CD4-positive, alpha-beta T cell treated with Interferon alpha-2 for 1 hour (primary cell): ENCODE measurements around the gene ZNF189.
"Not testable (repeated sequence)": the region's sequence is repeated elsewhere in the genome, so short reads cannot be mapped to it uniquely, and the experiment has no call there.

Experiments used
- DNase-seq, 2 donors: peaks; one replicate each; pipeline ENCODE4 v3.0.0-alpha.2; 2020 to 2022

ZNF189 gene

DNA sequence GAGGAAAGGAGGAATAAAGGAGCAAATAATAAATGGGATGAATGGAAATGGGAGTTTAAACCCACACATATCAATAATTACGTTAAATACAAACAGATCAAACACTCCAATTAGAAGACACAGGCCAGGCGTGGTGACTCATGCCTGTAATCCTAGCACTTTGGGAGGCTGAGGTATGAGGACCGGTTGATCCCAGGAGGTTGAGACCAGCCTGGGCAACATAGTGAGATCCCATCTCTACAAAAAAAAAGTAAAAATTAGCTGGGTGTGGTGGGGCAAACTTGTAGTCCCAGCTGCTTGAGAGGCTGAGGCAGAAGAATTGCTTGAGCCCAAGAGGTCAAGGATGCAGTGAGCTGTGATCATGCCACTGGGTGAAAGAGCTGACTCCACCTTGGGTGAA is 17.5 kb upstream of the ZNF189 start:
- DNase-seq, result no peak

DNA sequence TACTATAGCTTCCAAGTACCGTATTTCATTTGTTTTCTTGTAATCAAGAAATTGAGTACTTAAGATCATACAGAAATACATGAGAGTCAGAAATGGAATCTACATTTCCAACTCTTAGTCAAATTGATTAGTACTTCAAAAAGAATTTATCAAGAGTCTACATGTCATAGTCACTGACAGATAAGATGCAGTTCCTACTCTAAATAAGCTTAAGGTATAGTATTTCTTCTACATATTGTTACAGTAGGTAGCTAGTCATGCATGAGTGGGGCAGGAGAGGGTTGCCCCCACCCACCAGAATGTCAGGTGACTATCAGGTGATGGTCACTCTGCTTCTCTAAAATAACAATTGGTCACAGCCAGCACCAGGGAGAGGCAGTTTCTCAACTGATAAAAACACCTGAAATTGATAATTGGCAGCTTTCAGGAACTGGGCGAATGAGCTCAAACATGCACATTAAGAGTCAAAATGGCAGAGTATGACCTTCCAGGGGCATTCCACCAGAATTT is 16.8 kb upstream of the ZNF189 start:
- no peak for DNase-seq

DNA sequence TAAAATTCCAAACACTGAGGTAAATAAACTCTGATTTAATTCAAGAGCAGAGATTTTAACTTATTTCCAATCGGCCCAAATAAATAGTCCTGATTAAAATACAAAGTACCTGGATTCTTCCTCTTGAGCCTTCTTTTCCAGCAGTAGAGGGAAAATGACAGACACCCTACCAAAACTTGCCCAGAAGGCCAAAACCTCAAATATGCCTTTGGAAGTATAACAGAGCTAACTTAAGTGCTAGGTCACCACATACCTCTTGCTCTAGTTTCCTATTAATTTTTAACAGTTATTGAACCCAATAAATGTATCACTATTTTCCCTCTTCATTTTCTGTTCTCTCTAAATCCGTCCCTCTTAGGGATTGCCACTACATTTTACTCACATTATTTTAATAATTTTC is 15.3 kb upstream of the ZNF189 start:
- no peak for DNase-seq

DNA sequence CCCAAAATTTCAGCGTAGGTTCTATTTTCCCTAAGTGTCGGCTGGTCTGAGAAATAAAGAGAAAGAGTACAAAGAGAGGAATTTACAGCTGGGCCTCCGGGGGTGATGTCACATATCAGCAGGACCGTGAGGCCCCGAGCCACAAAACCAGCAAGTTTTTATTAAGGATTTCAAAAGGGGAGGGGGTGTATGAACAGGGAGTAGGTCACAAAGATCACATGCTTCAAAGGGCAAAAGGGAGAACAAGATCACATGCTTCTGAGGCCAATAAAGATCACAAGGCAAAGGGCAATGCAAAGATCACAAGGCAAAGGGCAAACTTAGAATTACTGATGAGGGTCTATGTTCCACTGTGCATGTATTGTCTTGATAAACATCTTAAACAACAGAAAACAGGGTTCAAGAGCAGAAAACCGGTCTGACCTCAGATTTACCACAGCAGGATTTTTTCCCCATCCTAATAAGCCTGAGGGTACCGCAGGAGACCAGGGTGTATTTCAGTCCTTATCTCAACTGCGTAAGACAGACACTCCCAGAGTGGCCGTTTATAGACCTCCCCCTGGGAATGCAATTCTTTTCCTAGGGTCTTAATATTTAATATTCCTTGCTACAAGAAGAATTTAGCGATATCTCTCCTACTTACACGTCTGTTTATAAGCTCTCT is 13.6 kb upstream of the ZNF189 start, which contains the start of gene BAAT:
TSS of gene BAAT (minus strand) at position 134 of the 664 bp plus-strand sequence. CDS start 13,602 bp downstream, outside the sequence.
- not testable (repeated sequence) for DNase-seq

DNA sequence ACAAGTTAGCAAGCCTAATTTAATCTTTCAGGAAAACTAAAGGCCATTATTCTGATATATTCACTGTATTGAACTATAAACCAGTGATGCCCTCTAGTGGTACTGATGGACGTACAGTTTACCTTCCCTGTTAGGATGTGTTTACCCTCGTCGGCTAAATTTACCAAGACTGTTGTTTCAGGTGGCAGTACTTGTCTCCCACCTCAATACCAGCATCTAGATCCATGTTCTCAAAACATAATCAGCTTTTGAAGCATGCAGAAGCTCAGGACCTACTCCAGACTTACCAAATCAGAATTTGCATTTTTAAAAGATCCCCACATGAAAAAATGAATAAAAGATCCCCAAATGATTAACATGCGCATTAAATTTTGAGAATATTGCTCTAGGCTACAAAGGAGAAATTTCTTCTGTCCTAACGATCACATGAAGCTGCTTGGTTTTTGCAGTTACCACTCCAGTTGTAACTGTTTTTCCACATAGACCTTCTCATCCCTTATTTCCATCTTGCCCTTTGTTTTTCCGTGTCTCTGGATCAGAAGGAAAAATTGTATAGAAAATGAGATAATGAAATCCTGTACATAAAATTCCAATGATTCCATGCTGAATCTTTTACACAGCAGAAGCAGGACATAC is 10.7 kb upstream of the ZNF189 start:
- peak in 1 of 2 donors; percentile 56 for DNase-seq

DNA sequence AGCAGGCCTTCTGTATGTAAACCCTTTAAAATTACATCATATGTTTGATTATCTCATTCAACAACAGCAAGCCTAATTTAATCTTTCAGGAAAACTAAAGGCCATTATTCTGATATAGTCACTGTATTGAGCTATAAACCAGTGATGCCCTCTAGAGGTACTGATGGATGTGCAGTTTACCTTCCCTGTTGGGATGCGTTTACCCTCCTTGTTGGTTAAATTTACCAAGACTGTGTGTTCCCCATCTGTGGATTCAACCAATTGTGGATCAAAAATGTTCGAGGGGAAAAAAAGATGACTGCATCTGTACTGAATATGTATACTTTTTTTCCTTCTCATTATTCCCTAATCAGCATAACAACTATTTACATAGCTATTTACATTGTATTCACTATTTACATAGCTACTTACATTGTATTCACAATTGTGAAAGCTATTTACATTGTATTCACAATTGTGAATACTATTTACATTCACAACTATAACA is 10.1 kb upstream of the ZNF189 start:
- DNase-seq, result no peak

DNA sequence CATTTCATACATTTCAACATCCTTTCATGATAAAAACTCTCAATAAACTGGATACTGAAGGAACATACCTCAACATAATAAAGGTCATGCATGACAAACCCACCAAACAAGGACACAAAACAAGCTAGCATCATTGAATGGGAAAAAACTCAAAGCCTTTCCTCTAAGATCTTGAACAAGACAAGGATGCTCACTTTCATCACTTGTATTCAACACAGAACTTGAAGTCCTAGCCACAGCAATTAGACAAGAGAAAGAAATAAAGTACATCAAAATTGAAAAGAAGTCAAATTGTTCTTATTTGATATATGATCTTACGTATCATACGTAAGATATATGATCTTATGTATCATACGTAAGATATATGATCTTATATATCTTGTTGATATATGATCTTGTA is 5.5 kb upstream of the ZNF189 start:
- no peak for DNase-seq

DNA sequence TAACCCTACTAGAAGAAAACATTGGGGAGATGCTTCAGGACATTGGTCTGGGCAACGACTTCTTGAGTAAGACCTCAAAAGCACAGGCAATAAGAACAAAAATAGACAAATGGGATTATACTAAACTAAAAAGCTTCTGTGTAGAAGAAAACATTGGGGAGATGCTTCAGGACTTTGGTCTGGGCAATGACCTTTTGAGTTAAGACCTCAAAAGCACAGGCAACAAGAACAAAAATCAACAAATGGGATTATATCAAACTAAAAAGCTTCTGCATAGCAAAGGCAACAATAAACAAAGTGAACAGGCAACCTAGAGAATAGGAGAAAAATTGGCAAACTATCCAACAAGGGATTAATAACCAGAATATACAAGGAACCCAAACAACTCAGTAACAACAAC is 4.0 kb upstream of the ZNF189 start:
- no peak for DNase-seq

DNA sequence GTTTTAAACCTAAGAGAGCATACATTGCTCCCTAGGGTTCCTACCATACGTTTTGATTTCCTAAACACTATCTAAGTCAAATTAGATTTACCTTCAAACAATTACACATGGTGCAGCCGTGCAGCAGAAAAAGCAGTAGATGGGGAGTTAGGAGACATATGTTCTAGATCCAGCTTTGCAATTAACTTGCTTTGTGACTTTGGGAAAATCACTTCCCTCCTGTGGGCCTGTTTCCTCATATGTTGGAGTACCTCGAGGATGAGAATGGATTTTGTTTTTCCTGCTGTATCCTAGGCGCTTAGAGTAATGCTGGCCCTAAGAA is 944 bp upstream of the ZNF189 start:
- DNase-seq, result no peak

DNA sequence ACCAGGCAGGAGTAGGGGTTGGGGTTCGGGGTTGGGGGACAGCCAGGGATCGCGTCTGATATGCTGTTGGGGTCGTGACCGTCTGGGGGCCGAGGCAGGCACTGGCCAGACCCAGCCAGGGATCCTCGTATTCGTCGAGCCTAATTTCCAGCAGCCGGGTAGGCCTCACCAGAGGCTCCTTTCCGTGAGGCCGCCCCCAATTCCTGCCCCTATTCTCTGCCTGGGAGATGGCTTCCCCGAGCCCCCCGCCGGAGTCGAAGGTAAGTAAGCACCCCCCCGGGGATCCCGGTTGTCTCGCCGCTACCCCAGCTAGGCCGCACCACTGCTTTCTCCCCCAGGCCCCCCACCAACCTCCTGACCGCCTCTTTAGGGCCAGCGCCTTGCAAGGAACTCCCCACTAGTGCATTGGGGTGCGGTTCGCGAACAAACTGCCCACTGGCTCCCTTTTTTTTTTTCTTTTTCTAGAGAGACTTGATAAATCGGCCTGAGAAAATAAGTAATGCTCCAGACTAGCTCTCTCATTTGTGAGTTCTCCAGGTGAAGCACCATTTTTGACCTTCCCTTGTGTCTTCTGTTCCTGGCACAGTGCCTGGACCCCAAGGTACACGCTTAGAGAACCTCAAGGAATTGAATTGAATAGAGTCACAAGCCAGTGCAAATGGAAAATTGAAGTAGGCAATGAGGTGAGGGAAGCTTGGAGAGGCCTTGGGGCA is 435 bp downstream of the ZNF189 start:
- DNase-seq, result no peak

DNA sequence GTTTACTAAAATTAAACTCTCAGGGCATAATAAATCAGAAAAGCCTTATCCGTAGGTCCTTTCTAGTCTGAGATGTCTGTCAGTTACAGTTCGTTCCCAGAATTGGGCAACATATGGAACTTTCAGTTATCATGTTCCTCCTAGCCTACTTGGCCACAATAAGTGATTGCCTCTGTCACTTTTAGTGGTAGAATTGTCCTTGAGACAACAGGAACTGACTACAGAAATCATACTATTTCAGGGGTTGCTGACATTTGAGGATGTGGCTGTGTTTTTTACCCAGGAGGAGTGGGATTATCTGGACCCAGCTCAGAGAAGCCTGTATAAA is 956 bp downstream of the ZNF189 start:
- DNase-seq, result no peak

DNA sequence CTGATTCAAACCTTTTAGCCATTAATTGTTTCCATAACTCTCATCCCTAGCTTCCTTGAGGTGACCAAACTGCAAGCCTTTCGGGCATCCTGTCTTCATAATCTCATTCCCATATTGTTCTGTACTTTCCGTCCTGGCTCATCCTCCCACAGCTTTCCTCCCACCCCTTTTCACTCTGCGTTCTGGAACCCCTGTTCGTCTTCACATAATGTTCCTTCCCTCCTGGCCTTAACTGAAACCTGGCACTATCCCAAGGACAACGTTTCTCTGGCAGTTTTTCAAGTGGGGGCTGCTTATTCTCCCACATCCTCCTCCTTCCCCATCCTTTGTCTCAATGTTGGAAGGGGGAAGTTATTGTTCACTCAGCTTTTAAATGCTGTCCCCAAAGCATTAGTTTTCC is 1.5 kb downstream of the ZNF189 start:
- DNase-seq, result no peak

DNA sequence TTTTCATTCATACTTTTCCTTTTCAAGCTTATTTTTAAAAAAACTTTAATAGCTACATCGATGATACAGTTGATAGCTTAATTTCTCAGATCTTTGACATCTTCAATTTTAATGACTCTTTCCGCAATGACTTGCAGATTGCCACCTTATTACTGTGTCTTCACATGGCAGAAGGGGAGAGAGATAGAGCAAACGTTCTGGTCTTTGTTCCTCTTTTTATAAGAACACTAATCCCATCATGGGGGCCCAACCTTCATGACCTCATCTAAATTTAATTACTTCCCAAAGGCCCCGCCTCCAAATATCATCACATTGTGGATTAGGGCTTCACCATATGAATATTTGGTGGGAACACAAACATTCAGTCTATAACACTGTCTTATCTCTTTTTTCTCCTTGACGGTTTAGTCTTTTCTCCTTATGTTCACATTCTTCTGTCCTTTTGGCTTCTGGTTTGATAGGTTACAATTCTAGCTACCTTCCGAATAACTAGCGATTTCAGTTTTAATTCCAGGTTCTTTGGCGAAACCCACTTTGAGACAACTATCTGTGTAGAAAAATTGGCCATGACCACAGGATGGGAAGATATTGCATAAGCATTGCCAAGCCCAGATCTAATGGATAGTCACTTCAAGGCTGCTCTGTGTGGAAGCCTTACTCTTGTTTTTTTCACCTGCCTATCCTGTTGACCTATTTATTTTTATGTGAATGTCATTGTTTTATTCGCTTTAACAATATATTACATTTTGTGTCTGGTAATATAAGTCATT is 5.0 kb downstream of the ZNF189 start:
- DNase-seq, result no peak

DNA sequence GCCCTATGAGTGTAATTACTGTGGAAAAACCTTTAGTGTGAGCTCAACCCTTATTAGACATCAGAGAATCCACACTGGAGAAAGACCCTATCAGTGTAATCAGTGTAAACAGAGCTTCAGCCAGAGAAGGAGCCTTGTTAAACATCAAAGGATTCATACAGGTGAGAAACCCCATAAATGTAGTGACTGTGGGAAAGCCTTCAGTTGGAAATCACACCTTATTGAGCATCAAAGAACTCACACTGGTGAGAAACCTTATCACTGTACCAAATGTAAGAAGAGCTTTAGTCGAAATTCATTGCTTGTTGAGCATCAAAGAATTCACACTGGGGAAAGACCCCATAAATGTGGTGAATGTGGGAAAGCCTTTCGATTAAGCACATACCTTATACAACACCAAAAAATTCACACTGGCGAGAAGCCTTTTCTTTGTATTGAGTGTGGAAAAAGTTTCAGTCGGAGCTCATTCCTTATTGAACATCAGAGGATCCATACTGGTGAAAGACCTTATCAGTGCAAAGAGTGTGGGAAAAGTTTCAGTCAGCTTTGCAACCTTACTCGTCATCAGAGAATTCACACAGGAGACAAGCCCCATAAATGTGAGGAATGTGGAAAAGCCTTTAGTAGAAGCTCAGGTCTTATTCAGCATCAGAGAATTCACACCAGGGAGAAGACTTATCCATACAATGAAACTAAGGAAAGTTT is 9.9 kb downstream of the ZNF189 start:
- no peak for DNase-seq

DNA sequence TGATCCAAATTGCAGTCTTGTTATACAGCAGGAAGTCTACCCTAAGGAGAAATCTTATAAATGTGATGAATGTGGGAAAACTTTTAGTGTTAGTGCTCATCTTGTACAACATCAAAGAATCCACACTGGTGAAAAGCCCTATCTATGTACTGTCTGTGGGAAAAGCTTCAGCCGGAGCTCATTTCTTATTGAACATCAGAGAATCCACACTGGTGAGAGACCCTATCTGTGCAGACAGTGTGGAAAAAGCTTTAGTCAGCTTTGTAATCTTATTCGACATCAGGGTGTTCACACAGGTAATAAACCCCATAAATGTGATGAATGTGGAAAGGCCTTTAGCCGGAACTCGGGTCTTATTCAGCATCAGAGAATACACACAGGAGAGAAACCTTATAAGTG is 10.4 kb downstream of the ZNF189 start:
- no peak for DNase-seq

DNA sequence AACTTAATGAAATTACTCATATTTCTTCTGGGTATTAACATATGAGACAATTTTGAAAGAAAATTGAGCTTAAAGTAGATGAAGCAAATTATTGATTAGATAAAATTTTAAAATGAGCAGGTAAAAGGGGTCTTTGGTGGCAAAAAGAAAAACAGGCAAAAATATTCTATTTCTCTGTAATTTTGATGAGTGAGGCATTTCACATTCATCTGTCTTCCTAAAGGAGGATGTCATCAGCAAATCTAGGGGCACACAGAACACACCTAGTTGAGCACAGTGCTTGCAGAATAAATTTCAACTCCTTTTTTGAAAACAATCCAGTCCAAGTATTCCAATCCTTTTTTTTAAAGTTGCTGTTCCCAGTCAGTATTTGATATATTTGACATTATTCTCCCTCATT is 16.2 kb downstream of the ZNF189 start:
- no peak for DNase-seq

DNA sequence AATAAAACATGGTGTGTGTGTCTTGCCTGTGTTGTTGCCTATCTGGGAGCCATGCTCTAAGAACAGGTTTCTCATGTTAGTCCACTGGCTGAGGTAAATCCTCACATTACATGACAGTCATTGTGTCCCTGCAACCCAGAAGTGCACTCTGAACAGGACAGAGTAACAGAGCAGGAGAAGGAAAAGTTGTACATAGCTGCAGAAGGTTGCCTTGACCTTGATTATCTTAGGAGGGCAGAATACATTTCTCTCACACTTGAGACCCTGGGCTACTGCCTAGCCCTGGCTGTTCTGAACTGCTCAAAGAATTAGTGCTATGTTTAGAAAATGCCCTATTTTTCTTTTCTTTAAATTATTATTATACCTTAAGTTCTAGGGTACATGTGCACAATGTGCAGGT is 16.9 kb downstream of the ZNF189 start:
- no peak for DNase-seq

DNA sequence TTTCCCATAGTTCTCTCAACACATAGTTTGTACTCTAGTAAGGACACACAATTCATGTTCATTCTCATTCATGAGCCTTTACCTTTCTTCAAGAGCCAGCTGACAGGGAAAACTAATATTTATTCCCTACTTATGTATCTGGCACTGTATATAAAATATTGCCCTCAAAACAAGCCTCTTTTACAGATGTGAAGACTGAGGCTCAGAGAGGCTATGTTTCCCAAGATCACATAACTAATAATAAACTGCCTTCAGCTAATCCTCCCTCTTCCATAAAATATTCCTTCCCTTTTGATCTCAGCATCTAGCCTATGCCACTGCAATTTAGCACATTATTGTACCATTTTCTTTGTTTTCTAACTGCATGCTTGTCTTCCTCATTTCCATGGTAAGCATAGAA is 18.7 kb downstream of the ZNF189 start:
- no peak for DNase-seq

DNA sequence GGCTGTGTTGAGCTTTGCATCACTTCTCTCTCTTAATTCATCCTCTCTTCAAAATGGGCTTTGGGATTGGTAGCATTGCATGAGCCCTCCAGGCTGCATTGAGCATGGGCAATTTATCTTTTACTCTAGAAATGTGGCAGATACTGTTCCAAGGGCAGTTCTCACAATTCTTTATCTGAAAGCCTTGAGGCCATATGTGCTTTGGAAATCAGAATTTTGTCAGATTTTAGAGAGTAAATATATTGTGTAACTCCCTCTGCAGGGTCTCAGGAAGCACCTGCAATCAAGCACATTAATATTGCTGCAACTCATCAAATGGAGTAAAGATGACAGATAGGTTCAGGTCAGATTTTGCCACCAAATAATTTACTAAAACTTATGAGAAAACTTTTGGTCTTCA is 19.3 kb downstream of the ZNF189 start:
- no peak for DNase-seq

DNA sequence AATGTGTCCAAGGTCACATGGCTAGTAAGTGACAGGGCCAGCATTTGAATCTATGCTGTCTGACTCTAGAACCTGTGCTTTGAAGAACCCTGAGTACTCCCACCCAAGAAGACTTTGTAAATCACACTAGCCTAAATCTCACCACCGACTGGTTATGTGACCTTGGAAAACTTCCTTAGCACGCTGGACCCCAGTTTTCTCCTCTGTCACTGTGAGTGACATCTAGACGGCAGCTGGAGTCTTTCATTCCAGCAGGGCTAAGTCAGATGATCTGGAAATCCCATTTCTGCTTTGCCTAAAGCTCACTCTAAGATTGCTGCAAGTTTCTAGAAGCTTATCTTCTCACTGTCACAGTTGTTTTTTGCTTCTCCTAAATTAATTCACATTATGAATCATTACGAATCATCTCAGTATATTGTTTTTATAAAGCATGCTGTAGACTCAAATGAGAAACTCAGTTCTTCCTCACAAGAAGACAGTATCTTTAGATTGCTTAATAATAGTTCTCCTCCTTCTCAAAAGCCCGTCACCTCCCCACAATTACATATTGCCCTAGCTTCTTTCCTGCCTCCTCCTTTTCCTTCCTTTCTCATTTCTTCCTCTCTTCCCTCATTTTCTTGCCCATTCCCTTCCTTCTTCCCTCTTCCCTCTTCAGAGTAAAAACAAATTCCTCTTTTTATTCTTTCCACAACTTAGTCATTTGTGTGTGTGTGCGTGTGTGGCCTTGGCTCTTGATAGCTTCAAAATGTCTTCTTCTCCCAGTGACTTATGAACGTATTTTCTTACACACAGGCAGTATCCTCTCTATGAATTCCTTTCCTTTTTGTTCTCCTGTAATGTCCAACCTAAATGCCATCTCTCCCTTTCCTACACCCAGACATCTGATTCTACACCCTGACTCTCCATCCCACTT is 20.1 kb downstream of the ZNF189 start:
- DNase-seq, result no peak

DNA sequence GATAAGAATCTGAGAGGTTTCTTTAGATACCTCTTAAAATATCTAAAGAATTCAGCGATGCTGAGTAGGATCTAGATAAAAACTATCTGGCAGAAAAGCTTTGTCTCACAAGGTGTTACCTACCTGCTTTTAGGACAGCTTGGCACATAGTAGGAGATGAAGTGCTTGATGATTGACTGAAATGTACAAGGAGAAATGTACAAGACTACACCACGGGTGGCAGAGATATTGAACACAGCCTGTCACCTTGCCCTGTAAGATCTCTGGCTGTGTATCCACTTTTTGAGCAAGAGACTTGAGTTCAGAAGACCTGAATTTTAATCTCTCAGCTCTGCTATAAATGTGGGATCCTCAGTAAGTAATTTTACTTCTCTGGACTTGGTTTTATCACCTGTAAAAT is 21.2 kb downstream of the ZNF189 start:
- no peak for DNase-seq

DNA sequence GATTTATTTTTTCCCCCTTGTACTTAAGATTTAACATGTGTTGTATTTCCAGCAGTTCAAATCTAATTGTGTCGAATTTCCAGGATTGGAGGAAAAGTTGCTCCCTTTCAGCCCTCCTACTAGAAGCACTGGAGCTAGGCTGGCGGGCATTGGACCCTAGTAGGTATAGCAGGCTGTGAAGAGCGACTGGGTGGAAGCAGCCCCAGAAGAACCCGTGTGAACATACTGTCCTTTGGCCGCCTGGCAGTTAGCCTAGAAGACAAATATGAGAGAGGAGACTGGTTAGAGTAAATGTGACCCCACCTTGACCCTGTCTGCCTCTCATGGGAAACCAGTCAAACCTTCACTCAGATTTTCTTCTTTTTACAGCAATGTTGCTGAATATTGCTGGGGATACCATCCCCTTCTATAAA is 23.0 kb downstream of the ZNF189 start:
- no peak for DNase-seq
